Ectodermal cell (in vitro differentiated cells): ENCODE measurements around the gene ACAD9.

ENCODE experiments used
- H3K27ac ChIP-seq: 2 replicates; pipeline ENCODE4 v1.7.0; 2013; ENCODE audit warnings: mild to moderate bottlenecking, low read depth, low read length; ENCODE audit not compliant: insufficient read depth, poor library complexity, severe bottlenecking
- H3K27me3 ChIP-seq: 2 replicates; pipeline ENCODE4 v1.7.0; 2013; ENCODE audit warnings: mild to moderate bottlenecking, low read length; ENCODE audit not compliant: insufficient read depth, control insufficient read depth, poor library complexity, severe bottlenecking
- H3K36me3 ChIP-seq: one replicate; pipeline ENCODE4 v1.7.0; 2013; ENCODE audit warnings: low read length; ENCODE audit not compliant: control insufficient read depth, insufficient read depth
- H3K4me1 ChIP-seq: one replicate; pipeline ENCODE4 v1.7.0; 2013; ENCODE audit warnings: low read length; ENCODE audit not compliant: control insufficient read depth, insufficient read depth
- H3K4me3 ChIP-seq: 2 replicates; pipeline ENCODE4 v1.7.0; 2013; ENCODE audit warnings: low read depth, low read length, control low read depth; ENCODE audit not compliant: insufficient read depth
- H3K9me3 ChIP-seq: 2 replicates; pipeline ENCODE4 v1.7.0; 2013; ENCODE audit warnings: mild to moderate bottlenecking, low read length, moderate library complexity; ENCODE audit not compliant: control insufficient read depth
- WGBS, 2 experiments: methylation state at CpG; one replicate each; pipeline ENCODE4 v1.1.7; 2013; ENCODE audit warnings: missing lambda C conversion rate in 2 of 2; 5-methylcytosine and 5-hydroxymethylcytosine counted together

Gene ACAD9

GRCh38 chr3:128846486-128846891 is 32.9 kb upstream of the ACAD9 start:
- Histone ChIP-seq H3K4me1 (peaks cover 19% of the 10 kb centered on the region), H3K27ac (no peak overlapping the region), H3K27me3 (no peaks in the 10 kb centered on the region), H3K9me3 (no peaks in the 10 kb centered on the region), H3K4me3 (no peak overlapping the region), H3K36me3 (no peaks in the 10 kb centered on the region)
- WGBS, 2 experiments = 81% methylated on average over 13 of the region's 13 CpGs

GRCh38 chr3:128847666-128848370 is 31.6 kb upstream of the ACAD9 start:
- H3K9me3 ChIP-seq = no peaks in the 10 kb centered on the region
- no peak overlapping the region for H3K4me3 ChIP-seq
- H3K4me1 ChIP-seq = peaks cover 19% of the 10 kb centered on the region
- no peak overlapping the region for H3K27ac ChIP-seq
- H3K27me3 ChIP-seq = no peaks in the 10 kb centered on the region
- H3K36me3 ChIP-seq = no peaks in the 10 kb centered on the region
- WGBS, 2 experiments = 92 to 94% methylated on average over 15 of the region's 15 CpGs

GRCh38 chr3:128848936-128849335 is 30.5 kb upstream of the ACAD9 start:
- Histone ChIP-seq H3K36me3 (no peaks in the 10 kb centered on the region), H3K4me1 (peaks cover 19% of the 10 kb centered on the region), H3K4me3 (no peak overlapping the region), H3K27me3 (no peaks in the 10 kb centered on the region), H3K9me3 (no peaks in the 10 kb centered on the region), H3K27ac (no peak overlapping the region)
- WGBS, 2 experiments = 93 to 96% methylated on average over 13 of the region's 13 CpGs

GRCh38 chr3:128849911-128850455 is 29.4 kb upstream of the ACAD9 start:
- Histone ChIP-seq H3K9me3 (peaks cover 4% of the 10 kb centered on the region), H3K4me1 (peaks cover 16% of the 10 kb centered on the region), H3K4me3 (no peak overlapping the region), H3K27me3 (no peaks in the 10 kb centered on the region), H3K36me3 (no peaks in the 10 kb centered on the region), H3K27ac (no peak overlapping the region)
- 80 to 81% methylated on average over 11 of the region's 11 CpGs for WGBS, 2 experiments

- Histone ChIP-seq H3K27ac (no peak overlapping the region), H3K36me3 (no peaks in the 10 kb centered on the region), H3K9me3 (peaks cover 4% of the 10 kb centered on the region), H3K4me1 (peaks cover 11% of the 10 kb centered on the region), H3K27me3 (no peaks in the 10 kb centered on the region), H3K4me3 (no peak overlapping the region)
- WGBS, 2 experiments = 92 to 93% methylated on average over 9 of the region's 9 CpGs
Observed at GRCh38 chr3:128850544-128850943, 28.9 kb upstream of the ACAD9 start.

- no peak overlapping the region for H3K27ac ChIP-seq
- H3K4me3 ChIP-seq = no peak overlapping the region
- H3K4me1 ChIP-seq = peaks cover under 1% of the 10 kb centered on the region
- 70% methylated on average over 4 of the region's 4 CpGs for WGBS, 2 experiments
- no peaks in the 10 kb centered on the region for H3K36me3 ChIP-seq
- no peaks in the 10 kb centered on the region for H3K27me3 ChIP-seq
- peaks cover 4% of the 10 kb centered on the region for H3K9me3 ChIP-seq
Observed at GRCh38 chr3:128851601-128852000, 27.8 kb upstream of the ACAD9 start.

GRCh38 chr3:128853826-128854225 is 25.6 kb upstream of the ACAD9 start:
- no peaks in the 10 kb centered on the region for H3K27me3 ChIP-seq
- H3K9me3 ChIP-seq = peaks cover 4% of the 10 kb centered on the region
- whole genome bisulfite sequencing, 2 experiments = 91 to 93% methylated on average over 5 of the region's 5 CpGs
- no peaks in the 10 kb centered on the region for H3K36me3 ChIP-seq
- no peaks in the 10 kb centered on the region for H3K4me1 ChIP-seq
- no peak overlapping the region for H3K27ac ChIP-seq
- no peak overlapping the region for H3K4me3 ChIP-seq

GRCh38 chr3:128854475-128854874 is 24.9 kb upstream of the ACAD9 start:
- Histone ChIP-seq H3K27ac (no peak overlapping the region), H3K36me3 (no peaks in the 10 kb centered on the region), H3K27me3 (no peaks in the 10 kb centered on the region), H3K4me1 (no peaks in the 10 kb centered on the region), H3K9me3 (peaks cover 4% of the 10 kb centered on the region), H3K4me3 (no peak overlapping the region)
- WGBS, 2 experiments = 89% methylated on average over 3 of the region's 3 CpGs

GRCh38 chr3:128855569-128855968 is 23.9 kb upstream of the ACAD9 start:
- H3K27ac ChIP-seq = no peak overlapping the region
- 70 to 77% methylated on average over 4 of the region's 4 CpGs for WGBS, 2 experiments
- H3K36me3 ChIP-seq = no peaks in the 10 kb centered on the region
- H3K4me3 ChIP-seq = no peak overlapping the region
- H3K27me3 ChIP-seq = no peaks in the 10 kb centered on the region
- H3K9me3 ChIP-seq = peaks cover 6% of the 10 kb centered on the region
- no peaks in the 10 kb centered on the region for H3K4me1 ChIP-seq

- Histone ChIP-seq H3K36me3 (no peaks in the 10 kb centered on the region), H3K27ac (no peak overlapping the region), H3K27me3 (no peaks in the 10 kb centered on the region), H3K4me1 (no peaks in the 10 kb centered on the region), H3K4me3 (no peak overlapping the region), H3K9me3 (peaks cover 6% of the 10 kb centered on the region)
- WGBS, 2 experiments = 86 to 87% methylated on average over 3 of the region's 3 CpGs
Observed at GRCh38 chr3:128858167-128858566, 21.3 kb upstream of the ACAD9 start.
